Activated CD8-positive, alpha-beta memory T cell treated with anti-CD3 and anti-CD28 coated beads for 48 hours (primary cell): Measurements from ENCODE around the gene MACF1.

Source experiments
- DNase-seq, 3 experiments: peaks; one replicate each; pipeline ENCODE4 v3.0.0-alpha.2; 2020; ENCODE audit warnings: low read depth in 2 of 3, low spot score in 2 of 3

MACF1 gene

DNA sequence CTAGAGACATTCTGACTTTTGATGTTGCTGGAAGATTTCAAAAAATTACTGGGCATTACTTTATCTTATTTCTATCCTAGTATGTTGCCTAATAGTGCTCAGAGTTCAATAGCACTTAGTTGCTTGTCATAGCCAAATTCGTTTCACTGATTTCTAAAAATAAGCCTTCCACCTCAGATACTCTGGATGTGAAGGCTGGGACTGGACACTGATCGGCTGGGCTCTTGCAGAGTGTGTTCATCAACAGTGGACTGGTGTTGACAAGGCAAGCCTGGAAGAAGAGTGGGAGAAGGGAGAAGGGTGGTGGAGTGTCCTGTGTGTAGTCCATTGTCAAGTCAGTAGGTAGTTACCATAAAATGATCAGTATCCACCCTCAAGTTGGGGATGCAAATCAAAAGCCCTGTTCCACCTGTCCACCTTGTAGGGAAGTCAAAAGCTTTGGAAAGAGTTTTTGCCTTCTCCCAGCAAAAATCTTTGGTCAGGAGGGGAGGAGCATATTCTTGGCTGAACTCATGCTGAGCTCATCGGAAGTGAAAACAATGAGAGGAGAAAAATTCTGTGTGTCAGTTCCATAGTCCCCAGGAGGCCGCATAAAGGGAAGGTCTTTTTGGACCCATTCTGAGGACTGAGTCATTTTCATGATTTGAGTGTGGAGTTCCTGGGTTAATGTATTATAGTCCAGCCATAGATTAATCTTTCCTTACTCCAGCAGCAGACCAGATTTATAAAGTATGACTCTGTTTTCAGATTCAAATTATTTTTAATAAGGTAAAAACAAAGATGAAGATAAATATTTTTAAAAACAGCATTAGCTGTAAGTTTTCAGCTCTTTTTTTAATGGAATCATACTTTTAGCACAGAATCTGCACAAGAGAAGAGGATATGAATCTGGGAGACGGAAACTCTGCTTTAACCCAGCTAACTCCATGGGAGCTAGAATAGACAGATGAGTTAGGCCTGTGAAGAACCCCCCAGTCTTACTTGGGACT, 187.5 kb downstream of the MACF1 start:
- no peak for DNase-seq

DNA sequence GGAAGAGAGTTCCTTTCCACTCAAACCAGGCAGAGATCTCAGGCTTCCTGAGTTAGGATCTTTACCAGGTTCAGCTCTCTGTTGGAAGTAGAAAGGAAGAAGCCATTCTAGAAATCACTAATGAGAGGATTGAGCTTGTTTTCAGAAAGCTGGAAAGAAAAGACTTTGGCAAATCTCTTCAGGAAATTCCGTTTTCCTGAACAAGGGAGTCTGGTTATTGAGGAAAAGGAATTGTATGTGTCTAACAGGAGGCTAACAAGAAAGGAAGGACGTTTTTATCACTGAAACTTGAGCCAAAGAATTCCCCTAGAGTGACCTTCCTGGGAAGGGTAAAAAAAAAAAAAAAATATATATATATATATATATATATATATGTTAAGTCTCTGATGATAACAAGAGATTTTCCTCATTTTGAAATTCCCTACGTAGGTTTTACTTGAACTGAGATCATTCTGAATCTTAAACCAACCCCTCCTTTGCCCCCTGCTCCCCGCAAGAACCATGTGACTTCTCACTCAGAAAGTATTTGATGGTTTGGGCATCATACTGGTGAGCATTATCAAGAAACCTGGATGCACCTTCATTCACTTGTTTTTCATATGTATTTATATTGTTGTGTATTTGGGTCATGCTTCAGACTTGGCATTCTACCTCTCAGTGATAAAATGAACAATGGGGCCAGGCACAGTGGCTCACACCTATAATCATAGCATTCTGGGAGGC, 188.5 kb downstream of the MACF1 start:
- DNase-seq: no peak

DNA sequence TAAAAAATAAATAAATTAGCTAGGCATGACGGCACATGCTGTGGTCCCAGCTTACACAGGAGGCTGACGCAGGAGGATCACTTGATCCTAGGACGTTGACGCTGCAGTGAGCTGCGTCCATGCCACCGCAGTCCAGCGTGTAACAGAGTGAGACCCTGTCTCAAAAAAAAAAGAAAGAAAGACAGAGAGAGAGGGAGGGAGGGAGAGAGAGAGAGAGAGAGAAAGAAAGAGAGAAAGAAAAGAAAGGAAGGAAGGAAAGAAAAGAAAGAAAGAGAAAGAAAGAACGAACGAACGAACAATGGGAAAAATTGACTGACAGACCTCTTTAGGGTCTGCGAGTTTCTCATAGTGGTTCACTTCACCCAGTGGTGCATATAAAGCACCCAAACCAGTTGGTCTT, 189.2 kb downstream of the MACF1 start:
- no peak for DNase-seq

DNA sequence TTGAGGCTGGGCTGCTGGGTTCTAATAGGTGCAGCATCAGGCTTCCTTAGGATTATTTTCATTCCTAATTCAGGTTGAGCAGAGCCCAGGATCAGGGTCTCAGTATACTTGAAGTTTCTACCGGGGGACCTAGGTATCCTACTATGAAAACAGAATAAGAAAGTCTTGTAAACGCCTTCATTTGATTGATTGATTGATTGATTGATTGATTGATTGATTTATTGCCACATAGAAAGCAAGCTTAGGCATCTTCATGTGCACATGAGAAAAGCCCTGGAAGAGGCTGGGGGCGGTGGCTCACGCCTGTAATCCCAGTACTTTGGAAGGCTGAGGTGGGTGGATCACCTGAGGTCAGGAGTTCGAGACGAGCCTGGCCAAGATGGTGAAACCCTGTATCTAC, 189.6 kb downstream of the MACF1 start:
- DNase-seq: no peak

DNA sequence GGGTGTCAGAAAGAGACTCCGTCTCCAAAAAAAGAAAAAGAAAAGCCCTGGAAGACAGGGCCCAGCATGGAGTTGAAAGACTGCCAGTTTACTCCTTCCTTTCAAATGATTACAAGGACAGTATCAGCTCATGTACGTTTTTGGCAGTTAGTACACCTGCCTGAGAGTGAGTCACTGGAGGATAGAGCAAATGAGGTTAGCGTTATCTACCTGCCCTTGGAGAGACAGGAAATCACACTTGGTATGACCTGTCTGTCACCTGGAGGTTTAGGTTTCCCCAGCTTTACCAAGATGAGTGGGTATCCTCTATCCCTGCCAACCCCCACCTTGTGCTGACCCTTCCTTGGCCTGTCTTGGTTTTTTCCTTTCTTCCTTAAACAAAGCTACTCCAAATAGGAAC, 190.1 kb downstream of the MACF1 start:
- DNase-seq: no peak

DNA sequence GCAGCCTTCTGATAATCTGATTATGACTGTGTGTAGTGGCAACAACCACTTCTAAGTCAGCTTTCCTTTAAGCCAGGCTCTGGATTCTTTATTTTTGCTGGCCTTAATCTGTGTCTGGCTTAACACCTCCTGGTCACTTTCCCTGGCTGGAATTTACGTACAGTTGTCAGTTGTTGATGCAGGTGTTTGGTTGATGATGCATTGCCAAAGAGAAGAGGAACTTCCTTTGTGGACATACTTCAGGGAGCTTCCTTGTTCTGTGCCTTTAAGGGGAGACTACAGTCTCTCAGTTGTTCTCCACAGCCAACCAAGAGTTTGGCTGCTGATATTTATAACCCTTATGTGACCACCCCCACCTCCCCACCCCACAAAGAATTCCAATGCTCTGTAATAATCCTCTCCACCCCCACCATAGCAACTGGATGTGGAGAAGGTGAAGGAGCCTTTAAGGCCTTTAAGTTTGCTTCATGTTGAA, 190.9 kb downstream of the MACF1 start:
- DNase-seq: no peak

DNA sequence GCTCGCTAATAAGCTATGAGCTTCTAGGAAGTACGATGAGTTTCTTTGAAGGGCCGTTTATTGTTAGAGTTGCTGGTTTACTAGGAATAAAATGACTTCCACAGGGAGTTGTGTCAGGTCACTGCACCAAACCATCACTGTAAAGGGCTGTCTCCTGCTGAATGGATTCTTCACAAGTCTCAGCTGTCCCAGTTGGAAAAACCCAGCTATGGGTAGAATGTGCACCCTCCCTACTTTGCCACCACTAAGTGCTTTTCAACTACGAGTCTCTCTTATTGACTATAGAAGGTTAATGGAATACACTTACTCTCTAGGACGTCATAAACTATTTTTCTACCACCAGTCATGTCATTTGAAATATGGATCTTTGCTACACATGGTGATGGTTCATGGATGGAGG, 192.2 kb downstream of the MACF1 start:
- no peak for DNase-seq

DNA sequence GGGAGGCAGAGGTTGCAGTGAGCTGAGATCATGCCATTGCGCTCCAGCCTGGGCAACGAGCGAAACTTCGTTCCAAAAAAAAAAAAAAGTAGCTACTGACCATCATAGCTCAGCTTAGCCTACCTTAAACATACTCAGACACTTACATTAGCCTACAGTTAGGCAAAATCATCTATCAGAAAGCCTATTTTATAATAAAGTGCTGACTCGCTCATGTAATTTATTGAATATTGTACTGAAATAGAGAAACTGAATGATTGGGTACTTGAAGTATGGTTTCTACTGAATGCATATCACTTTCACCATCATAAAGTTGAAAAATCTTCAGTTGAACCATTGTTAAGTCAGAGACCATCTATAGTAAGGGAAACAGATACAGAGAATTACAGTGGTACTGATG, 193.0 kb downstream of the MACF1 start:
- no peak for DNase-seq

DNA sequence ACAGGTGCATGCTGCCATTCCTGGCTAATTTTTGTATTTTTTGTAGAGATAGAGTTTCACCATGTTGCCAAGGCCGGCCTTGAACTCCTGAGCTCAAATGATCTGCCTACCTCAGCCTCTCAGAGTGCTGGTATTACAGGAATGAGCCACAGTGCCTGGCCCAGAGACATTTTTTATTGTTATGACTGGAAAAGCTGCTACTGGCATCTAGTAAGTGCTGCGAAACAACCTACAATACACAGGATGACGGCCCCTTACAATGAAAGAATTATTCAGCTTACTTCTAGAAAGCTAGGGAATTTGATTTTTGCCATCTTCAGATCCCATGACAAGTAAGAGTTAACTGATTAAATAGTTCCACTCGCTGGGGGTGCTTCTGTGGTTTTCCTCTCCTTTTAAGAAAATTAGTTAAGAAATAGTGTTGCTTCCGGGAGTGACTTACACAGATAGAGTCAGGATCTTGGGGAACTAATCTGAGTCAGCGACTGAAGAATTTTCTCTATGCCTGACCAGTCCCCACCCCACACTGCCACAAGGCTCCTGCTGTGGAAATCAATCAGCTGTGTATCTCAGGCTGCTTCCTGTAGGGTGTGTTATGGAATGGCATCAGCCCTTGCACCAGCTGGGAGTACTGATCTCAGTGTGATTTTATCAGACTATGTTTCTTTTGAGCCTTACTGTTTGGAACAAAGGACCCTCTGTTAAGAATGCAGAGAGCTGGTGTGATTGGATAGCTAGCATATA, 194.0 kb downstream of the MACF1 start:
- no peak for DNase-seq

DNA sequence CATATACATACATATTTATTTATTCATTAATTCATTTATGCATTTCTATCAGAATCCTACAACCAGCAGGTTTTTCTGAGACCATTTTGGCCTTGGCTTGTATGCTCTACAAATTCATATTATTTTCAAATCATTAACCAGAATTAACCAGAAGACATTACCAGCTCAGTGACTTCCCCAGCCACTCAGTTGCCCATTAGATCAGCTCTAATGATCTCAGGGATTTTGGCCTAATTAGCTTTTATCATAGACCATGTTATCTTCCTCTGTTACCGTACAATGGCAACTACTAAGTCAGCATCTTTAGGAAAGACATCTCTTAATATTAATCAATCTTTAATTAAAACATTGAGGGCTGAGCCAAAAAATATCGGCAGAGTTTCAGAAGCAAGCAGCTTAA, 196.6 kb downstream of the MACF1 start:
- no peak for DNase-seq

DNA sequence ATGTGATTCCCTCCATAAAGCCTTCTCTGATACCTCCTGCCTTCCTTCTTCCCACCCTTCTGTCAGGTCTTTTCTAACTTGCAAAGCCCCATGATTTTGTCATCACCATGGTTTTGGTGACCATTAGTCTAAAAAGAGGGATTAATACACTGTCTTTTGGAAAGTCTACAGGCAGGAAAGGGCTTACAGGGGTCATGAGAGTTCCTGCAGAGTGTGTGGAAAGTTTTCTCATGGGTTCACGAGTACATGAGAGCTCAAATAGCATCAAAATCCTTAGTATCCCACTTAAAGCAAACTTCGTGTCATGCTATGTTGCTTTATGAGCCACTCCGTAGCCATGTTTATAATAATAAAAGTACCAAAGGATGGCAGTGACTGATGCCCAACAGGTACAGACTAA, 200.4 kb downstream of the MACF1 start:
- no peak for DNase-seq

DNA sequence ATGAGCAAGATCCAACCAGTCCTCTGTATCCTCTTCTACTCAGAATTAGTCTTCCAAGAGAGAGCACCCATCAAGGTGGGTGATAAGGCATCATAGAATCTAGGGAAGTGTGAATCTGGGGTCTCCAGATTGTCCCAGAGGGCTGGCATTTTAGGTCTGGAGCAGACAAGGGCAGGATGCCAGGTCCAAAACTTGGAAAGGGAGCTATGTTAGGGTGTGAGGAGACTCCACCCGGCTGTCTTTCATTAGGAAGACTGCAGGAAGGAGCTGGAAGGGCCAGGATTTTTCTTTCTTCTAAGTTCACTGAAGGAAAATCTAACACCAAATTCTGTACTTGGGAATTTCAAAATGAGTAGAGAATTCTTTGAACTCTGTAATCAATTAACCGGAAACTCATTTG, 200.9 kb downstream of the MACF1 start:
- DNase-seq: no peak

DNA sequence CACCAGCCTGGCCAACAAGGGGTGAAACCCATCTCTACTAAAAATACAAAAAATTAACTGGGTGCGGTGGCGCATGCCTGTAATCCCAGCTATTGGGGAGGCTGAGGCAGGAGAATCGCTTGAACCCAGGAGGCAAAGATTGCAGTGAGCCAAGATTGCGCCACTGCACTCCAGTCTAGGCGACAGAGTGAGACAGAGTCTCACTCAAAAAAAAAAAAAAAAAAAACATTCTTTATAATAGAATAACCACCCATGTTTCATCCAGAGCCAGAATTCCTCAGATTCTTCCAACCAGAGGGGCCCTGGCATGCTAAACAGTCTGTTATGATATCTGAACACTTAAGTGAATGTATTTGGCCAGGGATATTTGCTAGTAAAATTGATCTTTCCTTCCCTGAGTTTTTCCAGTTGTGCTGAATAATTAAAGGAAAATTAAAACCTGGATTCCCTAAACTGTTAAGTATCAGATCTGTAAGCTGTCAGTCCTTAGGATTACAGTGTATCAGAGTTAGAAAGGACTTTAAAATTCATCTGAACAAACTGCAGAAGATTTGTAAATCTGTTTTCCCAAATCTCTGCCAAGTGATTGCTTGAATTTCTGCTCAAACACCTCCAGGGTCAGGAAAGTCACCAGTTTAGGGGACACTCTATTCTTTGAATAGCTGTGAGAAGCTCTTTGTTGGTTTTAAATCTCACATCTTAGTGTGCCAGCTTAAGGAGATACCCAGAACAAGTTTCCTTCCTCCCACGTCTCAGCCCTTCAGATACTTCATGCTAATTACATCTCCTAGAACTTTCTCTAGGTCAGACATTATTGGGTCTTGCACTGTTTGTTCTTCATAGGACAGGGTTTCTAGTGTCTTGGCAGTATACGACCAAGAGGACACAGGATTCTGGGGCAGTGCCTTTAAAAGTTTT, 202.3 kb downstream of the MACF1 start:
- no peak for DNase-seq

DNA sequence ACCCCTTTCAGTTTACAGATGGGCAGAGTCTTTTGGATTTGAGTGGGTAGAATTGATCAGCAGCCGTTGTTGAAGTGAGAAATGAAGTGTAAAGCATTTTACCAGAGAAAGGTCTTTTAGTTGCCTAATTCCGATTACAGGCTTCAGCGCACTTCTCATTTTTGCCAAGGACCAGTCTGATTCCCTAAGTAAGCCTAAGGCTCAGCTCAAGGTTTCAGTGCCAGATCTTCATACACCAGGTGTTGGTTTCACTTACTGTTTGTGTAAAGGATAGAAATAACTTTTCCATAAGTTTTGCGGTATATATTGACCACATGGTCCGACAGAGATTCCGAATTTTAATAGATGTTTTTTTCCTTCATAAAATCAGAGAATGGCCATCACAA, 203.0 kb downstream of the MACF1 start:
- DNase-seq: no peak

DNA sequence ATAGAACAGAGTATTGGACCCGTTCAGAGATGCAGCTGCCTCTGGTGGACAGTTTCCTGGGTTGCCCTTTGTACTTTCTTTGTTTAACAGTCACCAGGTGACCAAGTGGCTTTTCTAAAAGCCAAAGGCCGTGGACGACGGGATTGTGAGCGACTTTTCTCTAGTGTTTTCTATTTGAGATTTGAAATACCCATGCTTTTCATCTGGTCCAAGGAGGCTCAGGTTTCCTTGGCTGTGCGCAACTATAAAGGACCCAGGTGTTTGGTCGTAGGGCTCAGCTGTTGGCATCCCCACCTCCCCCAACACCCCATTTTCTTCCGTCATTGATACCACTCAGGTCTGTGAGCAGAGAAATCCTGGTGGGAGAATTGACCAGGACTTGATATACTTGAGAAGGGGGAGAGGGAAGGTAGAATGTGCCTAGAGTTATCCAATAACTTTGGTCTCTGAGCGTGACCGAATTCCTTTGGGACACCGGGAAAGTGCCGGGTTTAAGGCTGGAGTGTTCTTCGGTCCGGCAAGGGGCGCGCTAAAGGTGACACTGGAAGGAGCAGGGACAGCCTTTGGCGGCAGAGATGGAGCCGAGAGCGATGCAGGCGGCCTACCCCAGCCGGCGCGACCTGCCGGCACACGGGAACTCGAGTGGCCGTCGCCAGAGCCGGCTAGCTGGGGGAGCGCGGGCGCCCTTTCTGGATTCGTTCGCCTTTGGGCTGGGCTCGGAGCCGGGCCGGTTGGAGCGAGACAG, 203.6 kb downstream of the MACF1 start:
- no peak for DNase-seq

DNA sequence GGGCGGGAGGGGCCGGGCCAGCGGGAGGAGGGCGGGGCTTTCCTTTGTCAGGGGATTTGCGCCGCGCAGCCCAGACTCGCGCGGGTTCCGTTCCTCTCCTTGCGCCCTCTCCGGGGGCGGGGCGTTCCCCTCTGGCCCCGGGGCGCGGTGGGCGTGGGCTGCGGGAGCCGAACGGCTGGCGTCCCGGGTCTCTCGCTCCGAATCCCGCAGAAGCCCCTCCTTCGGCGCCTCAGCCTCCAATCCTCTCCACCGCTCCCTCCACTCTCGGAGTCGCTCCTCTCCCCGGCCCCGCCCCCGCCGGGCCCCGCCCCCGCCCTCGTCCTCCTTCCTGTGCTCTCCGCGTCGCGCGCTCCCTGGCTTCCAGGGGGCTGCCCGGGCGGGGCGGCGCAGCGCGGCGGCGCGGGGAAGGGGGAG, 204.2 kb downstream of the MACF1 start:
- DNase-seq: peak; percentile 49 to 72 (median 60)

DNA sequence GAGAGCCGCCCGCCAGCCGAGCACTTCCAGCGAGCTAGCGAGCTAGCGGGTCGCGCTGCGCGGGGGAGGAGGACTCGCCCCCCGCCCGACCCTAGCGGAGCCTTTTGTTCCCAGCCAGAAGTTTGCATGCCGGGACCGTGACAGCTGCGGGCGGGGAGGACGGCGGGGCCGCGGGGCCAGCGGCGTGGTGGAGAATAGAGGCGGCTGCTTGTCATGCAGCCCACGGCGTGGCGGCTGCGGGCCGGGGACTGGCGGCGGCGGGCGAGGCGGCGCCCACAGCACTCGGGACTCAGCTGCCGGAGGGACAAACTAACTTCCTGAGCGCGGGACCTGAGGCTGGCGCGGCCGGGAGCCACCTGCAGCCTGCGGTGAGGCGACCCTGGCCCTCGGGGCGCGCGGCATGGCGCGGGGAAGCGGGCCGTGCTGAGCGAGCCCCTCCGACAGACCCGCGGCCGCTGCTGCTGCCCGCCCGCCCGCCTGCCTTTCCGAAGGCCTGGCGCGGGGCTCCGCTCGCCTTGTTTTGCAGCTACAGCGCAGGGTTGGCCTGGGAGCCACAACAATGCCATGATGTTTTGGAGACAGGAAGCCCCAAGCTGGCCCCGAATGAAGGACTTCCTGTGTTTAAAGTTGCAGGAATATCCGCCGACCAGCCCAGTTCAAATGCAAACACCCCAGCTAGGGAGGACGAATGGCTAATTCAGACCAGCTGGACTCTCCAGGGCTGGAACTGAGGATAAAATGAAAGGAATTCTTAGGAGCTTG, 204.7 kb downstream of the MACF1 start:
- peak in 1 of 3 experiments; percentile 8 for DNase-seq

DNA sequence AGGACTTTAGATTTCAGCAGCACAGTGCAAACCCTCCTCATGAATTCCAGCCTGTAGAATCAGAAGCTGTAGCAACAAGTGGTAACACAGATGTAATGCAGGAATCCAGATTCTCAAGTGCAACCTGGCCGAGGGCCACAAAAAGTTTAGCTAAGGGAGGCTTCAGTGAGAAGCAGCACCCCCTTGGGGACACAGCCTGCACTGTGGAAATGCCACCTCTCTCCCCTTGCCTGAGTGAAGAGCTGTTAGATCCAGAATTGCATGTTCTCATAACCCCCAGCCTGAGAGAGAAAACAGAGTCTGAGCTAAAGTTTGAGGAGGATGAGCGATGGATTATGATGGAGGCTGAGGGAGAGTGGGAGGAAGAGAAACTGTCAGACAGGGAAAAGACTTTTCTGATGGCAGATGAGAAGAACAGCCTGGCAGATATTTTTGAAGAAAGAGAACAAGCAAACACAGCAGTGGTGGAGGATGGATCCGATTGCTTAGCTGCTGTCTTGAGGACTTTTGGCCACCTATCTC, 206.5 kb downstream of the MACF1 start:
- peak in 1 of 3 experiments; percentile 21 for DNase-seq
